ENCODE measurements around the gene CNOT4.
"Not testable (repeated sequence)": the region's sequence is repeated elsewhere in the genome, so short reads cannot be mapped to it uniquely, and the experiment has no call there.

Gene CNOT4

GRCh38 chr7:135327458-135327857, 182.4 kb downstream of the CNOT4 start:
- no peak for DNase-seq (ENCODE audit: low read depth in 2 of 2)

DNA sequence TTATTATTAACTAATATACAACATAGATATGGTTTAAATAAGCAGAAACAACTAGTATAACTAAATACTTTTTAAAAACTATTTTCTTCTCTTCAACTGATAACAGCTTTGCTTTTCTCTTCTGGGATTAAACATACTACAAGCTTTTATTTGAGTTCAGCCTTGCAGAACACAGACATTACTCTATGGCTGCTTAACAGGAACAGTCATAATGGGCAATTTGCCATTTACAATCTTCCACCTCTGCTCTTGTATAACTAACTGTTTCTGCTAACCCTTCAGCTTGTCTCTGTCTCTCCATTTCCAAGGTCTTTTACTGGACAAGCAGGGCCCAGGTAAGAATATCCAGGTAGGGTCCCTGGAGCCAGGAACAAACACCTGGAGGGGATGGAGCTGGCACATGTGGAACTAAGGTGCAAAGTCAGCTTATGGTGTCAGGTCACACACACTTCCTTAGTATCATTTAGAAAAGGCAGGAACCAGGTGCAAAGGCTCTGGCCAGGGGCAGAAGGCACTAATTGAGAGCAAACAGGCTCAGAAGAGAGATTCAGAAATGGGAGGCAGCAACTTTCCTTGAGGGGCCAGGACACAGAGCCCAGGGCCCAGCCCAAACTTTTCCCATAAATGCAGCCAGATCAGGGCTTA, 183.1 kb downstream of the CNOT4 start:
- no peak for DNase-seq (ENCODE audit: low read depth in 2 of 2)

- no peak for DNase-seq (ENCODE audit: low read depth in 2 of 2)
Measured at GRCh38 chr7:135322571-135323340, 187.1 kb downstream of the CNOT4 start.

DNA sequence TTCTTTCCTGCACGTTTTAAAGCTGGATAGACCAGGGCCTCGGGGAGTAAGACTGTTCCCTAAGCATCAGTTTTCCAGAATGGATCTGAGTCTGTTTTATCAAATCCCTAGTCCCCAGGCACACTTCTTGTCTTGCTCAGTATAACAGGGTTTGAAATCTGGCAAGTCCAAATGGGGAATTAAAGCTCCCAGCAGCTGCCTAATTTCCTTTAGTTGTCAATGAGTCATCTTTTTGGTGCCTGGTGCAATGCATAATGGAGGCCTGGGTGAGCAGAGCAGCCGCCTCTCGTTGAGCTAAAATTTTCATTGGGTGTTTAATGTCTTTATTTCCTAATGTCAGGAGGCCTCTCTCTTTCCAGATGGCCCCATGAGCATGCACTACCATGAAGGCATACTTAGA, 188.3 kb downstream of the CNOT4 start:
- DNase-seq (ENCODE audit: low read depth in 2 of 2) = no peak

DNA sequence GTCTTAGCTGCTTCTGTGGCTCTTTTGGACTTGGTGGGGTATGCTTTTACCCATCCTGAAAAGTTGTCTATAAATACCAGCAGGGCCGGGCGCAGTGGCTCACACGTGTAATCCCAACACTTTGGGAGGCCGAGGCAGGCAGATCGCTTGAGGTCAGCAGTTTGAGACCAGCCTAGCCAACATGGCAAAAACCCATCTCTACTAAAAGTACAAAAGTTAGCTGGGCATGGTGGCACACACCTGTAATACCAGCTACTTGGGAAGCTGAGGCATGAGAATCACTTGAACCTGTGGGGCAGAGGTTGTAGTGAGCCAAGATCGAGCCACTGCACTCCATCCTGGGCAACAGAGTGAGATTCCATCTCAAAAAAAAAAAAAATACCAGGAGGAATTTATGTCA, 188.9 kb downstream of the CNOT4 start:
- DNase-seq (ENCODE audit: low read depth in 2 of 2) = not testable (repeated sequence)

DNA sequence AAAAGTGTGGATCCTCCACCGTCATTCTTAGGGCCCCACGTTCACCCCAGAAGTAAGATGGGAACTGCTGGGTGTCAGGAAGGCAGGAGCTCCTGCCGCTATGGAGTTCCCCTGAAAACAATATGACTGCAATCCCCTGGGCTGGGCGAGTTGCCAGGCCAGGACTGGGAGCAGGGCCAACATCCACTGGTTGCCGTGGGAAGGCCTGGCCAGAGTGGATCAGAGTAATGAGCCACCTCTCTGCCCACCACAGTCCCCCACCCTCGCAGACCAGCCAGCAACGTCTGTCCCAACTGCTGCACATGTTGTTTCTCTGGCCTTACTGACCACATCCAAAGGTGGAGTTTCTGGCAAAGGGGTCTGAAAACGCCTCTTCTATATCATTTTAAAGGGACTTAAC, 189.6 kb downstream of the CNOT4 start:
- no peak for DNase-seq (ENCODE audit: low read depth in 2 of 2)

GRCh38 chr7:135317676-135318325, 192.1 kb downstream of the CNOT4 start:
- no peak for DNase-seq (ENCODE audit: low read depth in 2 of 2)

GRCh38 chr7:135316648-135317313, 193.1 kb downstream of the CNOT4 start:
- DNase-seq (ENCODE audit: low read depth in 2 of 2) = no peak

- no peak for DNase-seq (ENCODE audit: low read depth in 2 of 2)
Measured at GRCh38 chr7:135313971-135314370, 195.9 kb downstream of the CNOT4 start.
